GM23248 (cell line): ENCODE results near the gene AGRP. TPM values are rescaled to one million over a fixed set of nuclear protein-coding genes. Genes with fewer than 3 reads are reported as not detected.
A peak's percentile ranks its signal among the peaks of the same experiment; 100 is the strongest.

Experiments
- DNase-seq: peaks from one replicate; pipeline ENCODE4 v3.0.0-alpha.2; 2015
- H2AFZ ChIP-seq: fragments of 200-600 bp; sonication (generic); 2 replicates; pipeline ENCODE4 v1.6.1; 2016; ENCODE audit warnings: antibody characterized with exemption
- H3F3A ChIP-seq: fragments of 200-600 bp; sonication (generic); 2 replicates; pipeline ENCODE4 v1.6.1; 2016; ENCODE audit warnings: mild to moderate bottlenecking, antibody characterized with exemption, mixed run types; ENCODE audit not compliant: insufficient read depth
- H3K27ac ChIP-seq: fragments of 200-600 bp; sonication (generic); 2 replicates; pipeline ENCODE4 v1.5.1; 2016; ENCODE audit warnings: mild to moderate bottlenecking
- H3K27me3 ChIP-seq: fragments of 200-600 bp; sonication (generic); replicated peaks from 2 replicates; pipeline ENCODE4 v1.6.1; 2016; ENCODE audit warnings: mild to moderate bottlenecking; ENCODE audit not compliant: insufficient read depth
- H3K36me3 ChIP-seq: fragments of 200-600 bp; sonication (generic); 2 replicates; pipeline ENCODE4 v1.6.1; 2016; ENCODE audit warnings: low read depth, mild to moderate bottlenecking
- H3K4me1 ChIP-seq: fragments of 200-600 bp; sonication (generic); 2 replicates; pipeline ENCODE4 v1.6.1; 2016; ENCODE audit warnings: mild to moderate bottlenecking; ENCODE audit not compliant: insufficient read depth
- H3K4me2 ChIP-seq: fragments of 200-600 bp; sonication (generic); one replicate; pipeline ENCODE4 v1.6.1; 2016; ENCODE audit warnings: mild to moderate bottlenecking; ENCODE audit not compliant: unreplicated experiment
- H3K4me3 ChIP-seq: fragments of 200-600 bp; sonication (generic); 2 replicates; pipeline ENCODE4 v1.5.1; 2016; ENCODE audit warnings: mild to moderate bottlenecking
- H3K79me2 ChIP-seq: fragments of 200-600 bp; sonication (generic); 2 replicates; pipeline ENCODE4 v1.6.1; 2016; ENCODE audit warnings: mild to moderate bottlenecking; ENCODE audit not compliant: insufficient read depth
- H3K9ac ChIP-seq: fragments of 200-600 bp; sonication (generic); 2 replicates; pipeline ENCODE4 v1.6.1; 2016; ENCODE audit warnings: mild to moderate bottlenecking
- H3K9me2 ChIP-seq: fragments of 200-600 bp; sonication (generic); 2 replicates; pipeline ENCODE4 v1.6.1; 2016; ENCODE audit warnings: mixed run types, mild to moderate bottlenecking, moderate library complexity; ENCODE audit not compliant: insufficient read depth
- H3K9me3 ChIP-seq: fragments of 200-600 bp; sonication (generic); one replicate; pipeline ENCODE4 v1.6.1; 2017; ENCODE audit warnings: low read depth
- H4K20me1 ChIP-seq: fragments of 200-600 bp; sonication (generic); 2 replicates; pipeline ENCODE4 v1.6.0; 2016; ENCODE audit not compliant: insufficient read depth
- EZH2 ChIP-seq: fragments of 200-600 bp; sonication (generic); IDR thresholded peaks from 2 replicates; pipeline ENCODE4 v1.6.1; 2018; ENCODE audit warnings: antibody characterized with exemption, mild to moderate bottlenecking; ENCODE audit not compliant: insufficient read depth, poor library complexity, severe bottlenecking
- EZH2phosphoT487 ChIP-seq: fragments of 200-600 bp; sonication (generic); IDR thresholded peaks from 2 replicates; pipeline ENCODE4 v1.6.1; 2018; ENCODE audit warnings: antibody characterized with exemption, moderate library complexity, mild to moderate bottlenecking, low read depth; ENCODE audit not compliant: insufficient read depth
- WGBS, 2 experiments: methylation state at CpG; one replicate each; pipeline ENCODE4 v1.1.6; 2015 to 2017; ENCODE audit warnings: low lambda C conversion rate in 2 of 2, low coverage in 1 of 2; ENCODE audit errors: missing lambda C conversion rate in 2 of 2; 5-methylcytosine and 5-hydroxymethylcytosine counted together
- in situ Hi-C: fragments of 300-500 bp; cut with MboI; formaldehyde crosslinking; loops from 2 replicates; pipeline ENCODE4 v1.15.0; 2020
- polyA plus RNA-seq: library from polyadenylated mRNA; unstranded; fragments of >200 nt; fragmentation: Nextera tagmentation; extraction: Ambion mirVana; gene quantifications from 2 replicates; pipeline ENCODE4 v1.2.1, GENCODE V29; 2016
- total RNA-seq: library from RNA; depleted of rRNA; stranded (reverse); fragments of >200 nt; shearing (Covaris generic); gene quantifications from 2 replicates; pipeline ENCODE4 v1.2.3, GENCODE V29; 2014

Gene AGRP
- total and polyA plus RNA-seq, 2 experiments from 2014 or later: not detected

GRCh38 chr16:67483731-67484525, 581 bp upstream of the AGRP start:
- H3K79me2 ChIP-seq: peaks cover 20% of the 10 kb centered on the region
- H2AFZ ChIP-seq: no peak overlapping the region
- TF ChIP-seq EZH2 (no peak), EZH2phosphoT487 (no peak)
- no peaks in the 10 kb centered on the region for H3K36me3 ChIP-seq
- H3K4me1 ChIP-seq: peaks cover 17% of the 10 kb centered on the region
- H4K20me1 ChIP-seq: no peaks in the 10 kb centered on the region
- H3K27me3 ChIP-seq: no peaks in the 10 kb centered on the region
- no peaks in the 10 kb centered on the region for H3F3A ChIP-seq
- in situ Hi-C loops: no loop called here
- no peak overlapping the region for H3K4me3 ChIP-seq
- 83 to 85% methylated on average over 12 of the region's 12 CpGs for WGBS, 2 experiments
- no peaks in the 10 kb centered on the region for H3K9me3 ChIP-seq
- DNase-seq: no peak
- no peak overlapping the region for H3K4me2 ChIP-seq
- no peaks in the 10 kb centered on the region for H3K9me2 ChIP-seq
- H3K9ac ChIP-seq: no peak overlapping the region
- H3K27ac ChIP-seq: no peak overlapping the region

GRCh38 chr16:67482233-67482924, 968 bp downstream of the AGRP start:
- H2AFZ ChIP-seq: peak overlapping the region; percentile 91
- H3K79me2 ChIP-seq: peaks cover 35% of the 10 kb centered on the region
- in situ Hi-C loops: no loop called here
- H3K4me3 ChIP-seq: peak overlapping the region; percentile 100
- no peak for DNase-seq
- H3K4me1 ChIP-seq: peaks cover 18% of the 10 kb centered on the region
- no peaks in the 10 kb centered on the region for H4K20me1 ChIP-seq
- H3K27me3 ChIP-seq: no peaks in the 10 kb centered on the region
- H3K27ac ChIP-seq: peak overlapping the region; percentile 31; the same call in 1 of the 2 replicates
- no peaks in the 10 kb centered on the region for H3K9me3 ChIP-seq
- peak overlapping the region; percentile 73 for H3K9ac ChIP-seq
- 60 to 62% methylated on average over 25 of the region's 25 CpGs for WGBS, 2 experiments
- H3K36me3 ChIP-seq: no peaks in the 10 kb centered on the region
- no peaks in the 10 kb centered on the region for H3F3A ChIP-seq
- TF ChIP-seq EZH2phosphoT487 (no peak), EZH2 (no peak)
- H3K4me2 ChIP-seq: peak overlapping the region; percentile 96
- no peaks in the 10 kb centered on the region for H3K9me2 ChIP-seq

- Histone ChIP-seq H2AFZ (peak overlapping the region; percentile 91), H3K4me2 (peak overlapping the region; percentile 96), H3K79me2 (peaks cover 42% of the 10 kb centered on the region), H3F3A (no peaks in the 10 kb centered on the region), H3K27me3 (no peaks in the 10 kb centered on the region), H4K20me1 (no peaks in the 10 kb centered on the region), H3K9me3 (no peaks in the 10 kb centered on the region), H3K9ac (peak overlapping the region; percentile 73), H3K4me3 (peak overlapping the region; percentile 100), H3K27ac (peak overlapping the region; percentile 31), H3K9me2 (no peaks in the 10 kb centered on the region), H3K36me3 (no peaks in the 10 kb centered on the region), H3K4me1 (peaks cover 18% of the 10 kb centered on the region)
- in situ Hi-C loops: no loop called here
- 3 to 4% methylated on average over 17 of the region's 17 CpGs for WGBS, 2 experiments
- TF ChIP-seq EZH2: no peak
- TF ChIP-seq EZH2phosphoT487: no peak
- DNase-seq: peak; percentile 60
These were observed 1.6 kb downstream of the AGRP start for GRCh38 chr16:67481561-67482232.

- peaks cover 49% of the 10 kb centered on the region for H3K79me2 ChIP-seq
These were observed 2.4 kb downstream of the AGRP start, which contains the start of gene ATP6V0D1 for GRCh38 chr16:67480833-67481560. TSS of gene ATP6V0D1 (minus strand) at chr16:67481157. CDS start at chr16:67481086, 71 bp downstream.

More at GRCh38 chr16:67480833-67481560, 2.4 kb downstream of the AGRP start, which contains the start of gene ATP6V0D1:
- Histone ChIP-seq H3F3A (peaks cover 4% of the 10 kb centered on the region; the same call in 1 of the 2 replicates), H3K9ac (peak within 1 kb of the TSS; percentile 98), H2AFZ (peak within 1 kb of the TSS; percentile 91), H3K36me3 (no peaks in the 10 kb centered on the region), H3K9me3 (no peaks in the 10 kb centered on the region), H3K27ac (peak within 1 kb of the TSS; percentile 94), H3K4me2 (peak within 1 kb of the TSS; percentile 99), H3K4me3 (peak within 1 kb of the TSS; percentile 100), H4K20me1 (0 out of 2 replicates have a peak, but pooled peaks cover under 1% of the 10 kb centered on the region), H3K4me1 (peaks cover 24% of the 10 kb centered on the region), H3K27me3 (no peaks in the 10 kb centered on the region), H3K9me2 (no peaks in the 10 kb centered on the region)
- in situ Hi-C loops: no loop called here
- 0 to 1% methylated on average over 57 of the region's 57 CpGs for WGBS, 2 experiments
- no peak for TF ChIP-seq EZH2phosphoT487
- TF ChIP-seq EZH2: no peak
- DNase-seq: peak; percentile 99
